HepG2 (cell line): ENCODE results near the gene APBB2. TPM values are rescaled to one million over a fixed set of nuclear protein-coding genes. Genes with fewer than 3 reads are reported as not detected.

Experiments used
- ATAC-seq: fragments of 200-7000 bp; cut with Tn5 transposase; 3 replicates; pipeline ENCODE4 v1.9.1; 2020; ENCODE audit warnings: mild to moderate bottlenecking, moderate library complexity
- BruUV-seq: library from RNA; stranded (reverse); fragments of 400-500 nt; replicated peaks from 2 replicates; lab custom pipeline; 2021; lab: Mats Ljungman, UMichigan
- CTCF ChIA-PET: fragments of 300-600 bp; formaldehyde crosslinking; extraction: SDS; loops from one replicate; lab custom pipeline; 2021; ENCODE audit warnings: low total read pairs, inconsistent platforms, low intra/inter-chr PET ratio; lab: Yijun Ruan, JAX
- POLR2A ChIA-PET: fragments of 350-600 bp; sonication (Branson Sonifier 250); formaldehyde crosslinking; loops from one replicate; lab custom pipeline; 2020; ENCODE audit warnings: antibody characterized with exemption, inconsistent platforms; lab: Yijun Ruan, JAX
- DNase-seq: peaks from one replicate; pipeline ENCODE4 v3.0.0-alpha.2; 2015; ENCODE audit warnings: low spot score
- FAIRE-seq: peaks from 3 replicates; lab custom pipeline; 2011; peaks lifted over from hg19 to GRCh38; lab: Jason Lieb, UNC
- H2AFZ ChIP-seq: one replicate; pipeline ENCODE4 v1.6.1; 2011; ENCODE audit warnings: low read length, inconsistent platforms
- H3K27ac ChIP-seq: fragments of 300-600 bp; 3 replicates; pipeline ENCODE4 v1.8.0; 2011; ENCODE audit warnings: mixed run types, mild to moderate bottlenecking, mixed read lengths, low read length, inconsistent platforms; ENCODE audit not compliant: insufficient read depth; ENCODE audit errors: extremely low read length
- H3K27me3 ChIP-seq, 2 experiments: fragments of 200-600 bp in 1 of 2; 2 replicates in 1 of 2; 3 replicates in 1 of 2; pipeline versions ENCODE4 v1.6.0 to v1.8.0; 2011; ENCODE audit warnings: low read length in 2 of 2, mild to moderate bottlenecking in 2 of 2, moderate library complexity in 2 of 2, inconsistent platforms in 1 of 2; ENCODE audit not compliant: insufficient read depth in 2 of 2, control insufficient read depth in 1 of 2
- H3K36me3 ChIP-seq, 2 experiments: fragments of 200-600 bp in 1 of 2; replicated peaks in 1 of 2; 2 replicates in 1 of 2; 3 replicates in 1 of 2; pipeline versions ENCODE4 v1.5.1 to v1.8.0; 2011; ENCODE audit warnings: low read length in 2 of 2, inconsistent platforms in 1 of 2; ENCODE audit not compliant: insufficient read depth in 2 of 2, control insufficient read depth in 1 of 2
- H3K4me1 ChIP-seq: 2 replicates; pipeline ENCODE4 v1.5.1; 2012; ENCODE audit warnings: low read length, inconsistent platforms; ENCODE audit not compliant: insufficient read depth
- H3K4me2 ChIP-seq: 2 replicates; pipeline ENCODE4 v1.6.0; 2011; ENCODE audit warnings: low read depth, low read length, inconsistent platforms
- H3K4me3 ChIP-seq, 3 experiments: fragments of 200-600 bp in 1 of 3; sonication (generic), shearing (Covaris generic) in 1 of 3; replicated peaks in 1 of 3; 2 replicates each; pipeline ENCODE4 v1.5.1; 2011 to 2016; ENCODE audit warnings: low read length in 3 of 3, inconsistent platforms in 2 of 3, low read depth in 2 of 3, mild to moderate bottlenecking in 2 of 3, control low read depth in 1 of 3, mixed read lengths in 1 of 3; ENCODE audit not compliant: insufficient read depth in 1 of 3
- H3K79me2 ChIP-seq: one replicate; pipeline ENCODE4 v1.6.1; 2011; ENCODE audit warnings: low read length, inconsistent platforms; ENCODE audit not compliant: insufficient read depth
- H3K9ac ChIP-seq: 2 replicates; pipeline ENCODE4 v1.6.0; 2011; ENCODE audit warnings: mild to moderate bottlenecking, low read depth, low read length, inconsistent platforms; ENCODE audit not compliant: insufficient read depth
- H3K9me3 ChIP-seq: 2 replicates; pipeline ENCODE4 v1.5.1; 2012; ENCODE audit warnings: mild to moderate bottlenecking, low read length
- H4K20me1 ChIP-seq: 2 replicates; pipeline ENCODE4 v1.6.0; 2011; ENCODE audit warnings: inconsistent platforms, mild to moderate bottlenecking, low read length, moderate library complexity; ENCODE audit not compliant: insufficient read depth
- FOXA3 ChIP-seq: IDR thresholded peaks from 2 replicates; pipeline ENCODE4 v1.6.1; 2016; ENCODE audit warnings: missing genetic modification reagents, missing compliant biosample characterization
- HOXD1 ChIP-seq: sonication (generic); formaldehyde crosslinking; IDR thresholded peaks from 2 replicates; pipeline ENCODE4 v1.5.0; 2020; ENCODE audit warnings: missing genetic modification reagents
- LCORL ChIP-seq, 2 experiments: fragments of 450-650 bp in 1 of 2; sonication (generic) in 1 of 2; formaldehyde crosslinking in 1 of 2; IDR thresholded peaks; 2 replicates each; pipeline versions ENCODE4 v1.5.0 to v1.6.1; 2017 to 2020; ENCODE audit warnings: antibody characterized with exemption in 1 of 2, missing genetic modification reagents in 1 of 2
- PCBP1 ChIP-seq: fragments of 200-400 bp; formaldehyde crosslinking; IDR thresholded peaks from 2 replicates; pipeline ENCODE4 v1.6.1; 2017; ENCODE audit warnings: mild to moderate bottlenecking, low read depth, low read length, borderline replicate concordance
- RBFOX2 ChIP-seq: fragments of 200-400 bp; formaldehyde crosslinking; IDR thresholded peaks from 2 replicates; pipeline ENCODE4 v1.6.1; 2017; ENCODE audit warnings: low read depth, mild to moderate bottlenecking, low read length
- XRCC5 ChIP-seq: fragments of 200-400 bp; formaldehyde crosslinking; optimal IDR thresholded peaks from 2 replicates; pipeline ENCODE3; 2017; ENCODE audit warnings: mild to moderate bottlenecking, low read length
- ZMYM4 ChIP-seq: sonication (generic); formaldehyde crosslinking; IDR thresholded peaks from 2 replicates; pipeline ENCODE4 v1.8.1; 2023; ENCODE audit warnings: mild to moderate bottlenecking, missing genetic modification reagents
- WGBS: methylation state at CpG from one replicate; pipeline ENCODE4 v1.1.6; 2017; ENCODE audit warnings: low lambda C conversion rate; 5-methylcytosine and 5-hydroxymethylcytosine counted together
- in situ Hi-C: cut with HindIII; loops from 2 replicates; pipeline ENCODE4 v1.10.0; 2017; ENCODE audit warnings: low pct_unique_long_range_greater_than_20kb; ENCODE audit not compliant: extremely low pct_ligation_motif_present
- intact Hi-C: fragments of 100-400 bp; cut with micrococcal nuclease; formaldehyde crosslinking; loops from one replicate; pipeline ENCODE4 v1.10.0; 2022; ENCODE audit not compliant: unreplicated experiment
- polyA plus RNA-seq, 8 experiments: library from polyadenylated mRNA; depleted of rRNA in 3 of 8; stranded (reverse) in 7 of 8; unstranded in 1 of 8; fragments of >200 nt; fragmentation: Illumina TruSeq in 4 of 8; extraction: Trizol in 4 of 8; gene quantifications; 2 replicates each; pipeline versions ENCODE4 v1.2.1 to v1.2.3, GENCODE V29; 2011 to 2016; ENCODE audit warnings: low read depth in 4 of 8, missing spikeins in 1 of 8, mixed read lengths in 1 of 8; ENCODE audit not compliant: insufficient read depth in 1 of 8
- total RNA-seq, 5 experiments: library from RNA; depleted of rRNA; stranded (reverse); fragments of >200 nt; fragmentation: Illumina TruSeq; extraction: Trizol; gene quantifications; 2 replicates each; pipeline ENCODE4 v1.2.3, GENCODE V29; 2016; ENCODE audit warnings: low read depth in 1 of 5
- TF ChIP-seq, protein P1 (sequence below): sonication (generic); formaldehyde crosslinking; IDR thresholded peaks from 2 replicates; pipeline ENCODE4 v1.4.0; 2020; ENCODE audit warnings: missing genetic modification reagents, borderline replicate concordance
- TF ChIP-seq, protein P2 (sequence below): sonication (generic); formaldehyde crosslinking; IDR thresholded peaks from 2 replicates; pipeline ENCODE4 v1.9.0; 2021; ENCODE audit warnings: missing genetic modification reagents, borderline replicate concordance
- TF ChIP-seq, protein P3 (sequence below): sonication (generic); formaldehyde crosslinking; IDR thresholded peaks from 2 replicates; pipeline ENCODE4 v1.9.0; 2021; ENCODE audit warnings: missing genetic modification reagents, borderline replicate concordance

The APBB2 gene
- total and polyA plus RNA-seq, 2 of the 13 experiments (the other 11 are each of a cell fraction or from before 2014, with no cell fraction given), result 11.7 to 17.0 TPM

DNA sequence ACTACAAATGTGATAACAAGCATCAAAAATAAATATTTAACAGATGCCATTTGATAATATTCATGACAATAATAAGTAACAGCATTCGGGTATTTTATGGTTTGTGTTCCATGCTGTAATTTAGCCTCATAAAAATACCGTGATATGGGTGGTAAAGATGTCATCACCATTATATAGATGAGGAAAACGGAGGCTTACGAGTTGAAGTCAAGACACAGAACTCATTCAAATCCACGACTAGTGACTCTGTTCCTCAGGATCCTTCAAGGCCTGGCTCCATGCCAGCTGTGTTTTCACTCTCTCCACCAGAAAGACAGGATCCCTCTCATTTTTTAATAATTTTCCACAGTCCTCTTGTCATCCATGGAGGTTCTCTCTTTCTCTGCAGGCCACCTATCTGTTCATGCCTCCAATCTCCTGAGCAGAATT, 94.5 kb downstream of the APBB2 start:
- ATAC-seq (no peak), DNase-seq (no peak), FAIRE-seq (no peak)
- Histone ChIP-seq H3K27ac (no peak overlapping the region), H3K4me1 (peaks cover 5% of the 10 kb centered on the region), H3K9ac (no peak overlapping the region), H3K36me3 (no peaks in the 10 kb centered on the region), H2AFZ (no peak overlapping the region), H3K4me3 (no peak overlapping the region), H4K20me1 (no peaks in the 10 kb centered on the region), H3K79me2 (no peaks in the 10 kb centered on the region), H3K4me2 (no peak overlapping the region), H3K9me3 (no peaks in the 10 kb centered on the region), H3K27me3 (no peaks in the 10 kb centered on the region)
- in situ Hi-C loops (loop anchor here (10.0 kb wide), 1 partner anchor 95 kb away; the partner anchor contains the start of gene APBB2), intact Hi-C loops (loop anchor here (10.0 kb wide), 1 partner anchor 145 kb away; no protein-coding TSS in a partner anchor)
- TF ChIP-seq LCORL (IDR thresholded peaks at IDR 0.05) (0 out of 2 replicates have a peak, but pooled peaks have one; percentile 58), LCORL (CRISPR knock-in tag; IDR thresholded peaks at IDR 0.05) (no peak), FOXA3 (CRISPR knock-in tag) (no peak), ZMYM4 (CRISPR knock-in tag) (no peak)
- ChIA-PET POLR2A (no interaction called here), CTCF (no interaction called here)
- BruUV-seq, result no TSS peak
- WGBS, result 100% methylated on average over 5 of the region's 5 CpGs

GRCh38 chr4:41111791-41112190, 102.6 kb downstream of the APBB2 start:
- Histone ChIP-seq H3K4me2 (no peak overlapping the region), H3K9me3 (no peaks in the 10 kb centered on the region), H3K79me2 (no peaks in the 10 kb centered on the region), H3K27me3 (no peaks in the 10 kb centered on the region), H3K36me3 (no peaks in the 10 kb centered on the region), H3K27ac (no peak overlapping the region), H3K4me3 (no peak overlapping the region), H3K9ac (no peak overlapping the region), H2AFZ (no peak overlapping the region), H3K4me1 (peaks cover 11% of the 10 kb centered on the region), H4K20me1 (no peaks in the 10 kb centered on the region)
- WGBS, result 97% methylated on average over 2 of the region's 2 CpGs
- no peak for ATAC-seq
- intact Hi-C loops (no loop called here), in situ Hi-C loops (no loop called here)
- DNase-seq, result no peak
- no TSS peak for BruUV-seq
- ChIA-PET CTCF (no interaction called here), POLR2A (no interaction called here)
- FAIRE-seq, result no peak
- TF ChIP-seq XRCC5 (no peak), HOXD1 (no peak), PCBP1 (no peak), RBFOX2 (no peak)
- TF ChIP-seq, protein P1, sequence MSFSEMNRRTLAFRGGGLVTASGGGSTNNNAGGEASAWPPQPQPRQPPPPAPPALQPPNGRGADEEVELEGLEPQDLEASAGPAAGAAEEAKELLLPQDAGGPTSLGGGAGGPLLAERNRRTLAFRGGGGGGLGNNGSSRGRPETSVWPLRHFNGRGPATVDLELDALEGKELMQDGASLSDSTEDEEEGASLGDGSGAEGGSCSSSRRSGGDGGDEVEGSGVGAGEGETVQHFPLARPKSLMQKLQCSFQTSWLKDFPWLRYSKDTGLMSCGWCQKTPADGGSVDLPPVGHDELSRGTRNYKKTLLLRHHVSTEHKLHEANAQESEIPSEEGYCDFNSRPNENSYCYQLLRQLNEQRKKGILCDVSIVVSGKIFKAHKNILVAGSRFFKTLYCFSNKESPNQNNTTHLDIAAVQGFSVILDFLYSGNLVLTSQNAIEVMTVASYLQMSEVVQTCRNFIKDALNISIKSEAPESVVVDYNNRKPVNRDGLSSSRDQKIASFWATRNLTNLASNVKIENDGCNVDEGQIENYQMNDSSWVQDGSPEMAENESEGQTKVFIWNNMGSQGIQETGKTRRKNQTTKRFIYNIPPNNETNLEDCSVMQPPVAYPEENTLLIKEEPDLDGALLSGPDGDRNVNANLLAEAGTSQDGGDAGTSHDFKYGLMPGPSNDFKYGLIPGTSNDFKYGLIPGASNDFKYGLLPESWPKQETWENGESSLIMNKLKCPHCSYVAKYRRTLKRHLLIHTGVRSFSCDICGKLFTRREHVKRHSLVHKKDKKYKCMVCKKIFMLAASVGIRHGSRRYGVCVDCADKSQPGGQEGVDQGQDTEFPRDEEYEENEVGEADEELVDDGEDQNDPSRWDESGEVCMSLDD (CRISPR knock-in tag), result no peak
- TF ChIP-seq, protein P2, sequence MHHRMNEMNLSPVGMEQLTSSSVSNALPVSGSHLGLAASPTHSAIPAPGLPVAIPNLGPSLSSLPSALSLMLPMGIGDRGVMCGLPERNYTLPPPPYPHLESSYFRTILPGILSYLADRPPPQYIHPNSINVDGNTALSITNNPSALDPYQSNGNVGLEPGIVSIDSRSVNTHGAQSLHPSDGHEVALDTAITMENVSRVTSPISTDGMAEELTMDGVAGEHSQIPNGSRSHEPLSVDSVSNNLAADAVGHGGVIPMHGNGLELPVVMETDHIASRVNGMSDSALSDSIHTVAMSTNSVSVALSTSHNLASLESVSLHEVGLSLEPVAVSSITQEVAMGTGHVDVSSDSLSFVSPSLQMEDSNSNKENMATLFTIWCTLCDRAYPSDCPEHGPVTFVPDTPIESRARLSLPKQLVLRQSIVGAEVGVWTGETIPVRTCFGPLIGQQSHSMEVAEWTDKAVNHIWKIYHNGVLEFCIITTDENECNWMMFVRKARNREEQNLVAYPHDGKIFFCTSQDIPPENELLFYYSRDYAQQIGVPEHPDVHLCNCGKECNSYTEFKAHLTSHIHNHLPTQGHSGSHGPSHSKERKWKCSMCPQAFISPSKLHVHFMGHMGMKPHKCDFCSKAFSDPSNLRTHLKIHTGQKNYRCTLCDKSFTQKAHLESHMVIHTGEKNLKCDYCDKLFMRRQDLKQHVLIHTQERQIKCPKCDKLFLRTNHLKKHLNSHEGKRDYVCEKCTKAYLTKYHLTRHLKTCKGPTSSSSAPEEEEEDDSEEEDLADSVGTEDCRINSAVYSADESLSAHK (CRISPR knock-in tag), result no peak
- TF ChIP-seq, protein P3, sequence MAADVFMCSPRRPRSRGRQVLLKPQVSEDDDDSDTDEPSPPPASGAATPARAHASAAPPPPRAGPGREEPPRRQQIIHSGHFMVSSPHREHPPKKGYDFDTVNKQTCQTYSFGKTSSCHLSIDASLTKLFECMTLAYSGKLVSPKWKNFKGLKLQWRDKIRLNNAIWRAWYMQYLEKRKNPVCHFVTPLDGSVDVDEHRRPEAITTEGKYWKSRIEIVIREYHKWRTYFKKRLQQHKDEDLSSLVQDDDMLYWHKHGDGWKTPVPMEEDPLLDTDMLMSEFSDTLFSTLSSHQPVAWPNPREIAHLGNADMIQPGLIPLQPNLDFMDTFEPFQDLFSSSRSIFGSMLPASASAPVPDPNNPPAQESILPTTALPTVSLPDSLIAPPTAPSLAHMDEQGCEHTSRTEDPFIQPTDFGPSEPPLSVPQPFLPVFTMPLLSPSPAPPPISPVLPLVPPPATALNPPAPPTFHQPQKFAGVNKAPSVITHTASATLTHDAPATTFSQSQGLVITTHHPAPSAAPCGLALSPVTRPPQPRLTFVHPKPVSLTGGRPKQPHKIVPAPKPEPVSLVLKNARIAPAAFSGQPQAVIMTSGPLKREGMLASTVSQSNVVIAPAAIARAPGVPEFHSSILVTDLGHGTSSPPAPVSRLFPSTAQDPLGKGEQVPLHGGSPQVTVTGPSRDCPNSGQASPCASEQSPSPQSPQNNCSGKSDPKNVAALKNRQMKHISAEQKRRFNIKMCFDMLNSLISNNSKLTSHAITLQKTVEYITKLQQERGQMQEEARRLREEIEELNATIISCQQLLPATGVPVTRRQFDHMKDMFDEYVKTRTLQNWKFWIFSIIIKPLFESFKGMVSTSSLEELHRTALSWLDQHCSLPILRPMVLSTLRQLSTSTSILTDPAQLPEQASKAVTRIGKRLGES (CRISPR knock-in tag), result no peak
